GM13977 (cell line): ENCODE measurements around the gene DGKI.

Experiments used
- DNase-seq: peaks from one replicate; pipeline ENCODE4 v3.0.0; 2012; ENCODE audit warnings: low spot score
- CTCF ChIP-seq: IDR thresholded peaks from 2 replicates; pipeline ENCODE4 v1.5.1; 2012; ENCODE audit warnings: mild to moderate bottlenecking, control low read depth; ENCODE audit not compliant: insufficient read depth; ENCODE audit errors: extremely low read depth, missing control alignments
- in situ Hi-C: fragments of 300-500 bp; cut with MboI; formaldehyde crosslinking; loops from one replicate; pipeline ENCODE4 v1.12.0; 2022; ENCODE audit warnings: low sequenced_read_pairs, low pct_unique_long_range_greater_than_20kb, mixed read lengths, inconsistent platforms; ENCODE audit not compliant: unreplicated experiment

Gene DGKI

GRCh38 chr7:137446025-137446424, 400.7 kb downstream of the DGKI start:
- no peak for TF ChIP-seq CTCF
- in situ Hi-C loops: no loop called here
- DNase-seq: no peak

- no peak for TF ChIP-seq CTCF
- in situ Hi-C loops: no loop called here
- no peak for DNase-seq
Measured at GRCh38 chr7:137445268-137445667, 401.5 kb downstream of the DGKI start.

GRCh38 chr7:137443616-137444015, 403.2 kb downstream of the DGKI start:
- in situ Hi-C loops: no loop called here

GRCh38 chr7:137441451-137441850, 405.3 kb downstream of the DGKI start:
- in situ Hi-C loops: no loop called here
- no peak for DNase-seq

More at GRCh38 chr7:137443616-137444015, 403.2 kb downstream of the DGKI start:
- no peak for TF ChIP-seq CTCF
- DNase-seq: no peak

GRCh38 chr7:137439829-137440825, 406.6 kb downstream of the DGKI start:
- in situ Hi-C loops: no loop called here
- TF ChIP-seq CTCF: no peak
- DNase-seq: no peak

More at GRCh38 chr7:137441451-137441850, 405.3 kb downstream of the DGKI start:
- no peak for TF ChIP-seq CTCF

- in situ Hi-C loops: no loop called here
- no peak for DNase-seq
- no peak for TF ChIP-seq CTCF
Measured at GRCh38 chr7:137434946-137435345, 411.8 kb downstream of the DGKI start.
